ENCODE results near the gene WAPL. TPM values are rescaled to one million over a fixed set of nuclear protein-coding genes. Genes with fewer than 3 reads are reported as not detected.
"Not testable (repeated sequence)": the region's sequence is repeated elsewhere in the genome, so short reads cannot be mapped to it uniquely, and the experiment has no call there.

The WAPL gene
- polyA plus RNA-seq, 1 donor, result 36.8 TPM

DNA sequence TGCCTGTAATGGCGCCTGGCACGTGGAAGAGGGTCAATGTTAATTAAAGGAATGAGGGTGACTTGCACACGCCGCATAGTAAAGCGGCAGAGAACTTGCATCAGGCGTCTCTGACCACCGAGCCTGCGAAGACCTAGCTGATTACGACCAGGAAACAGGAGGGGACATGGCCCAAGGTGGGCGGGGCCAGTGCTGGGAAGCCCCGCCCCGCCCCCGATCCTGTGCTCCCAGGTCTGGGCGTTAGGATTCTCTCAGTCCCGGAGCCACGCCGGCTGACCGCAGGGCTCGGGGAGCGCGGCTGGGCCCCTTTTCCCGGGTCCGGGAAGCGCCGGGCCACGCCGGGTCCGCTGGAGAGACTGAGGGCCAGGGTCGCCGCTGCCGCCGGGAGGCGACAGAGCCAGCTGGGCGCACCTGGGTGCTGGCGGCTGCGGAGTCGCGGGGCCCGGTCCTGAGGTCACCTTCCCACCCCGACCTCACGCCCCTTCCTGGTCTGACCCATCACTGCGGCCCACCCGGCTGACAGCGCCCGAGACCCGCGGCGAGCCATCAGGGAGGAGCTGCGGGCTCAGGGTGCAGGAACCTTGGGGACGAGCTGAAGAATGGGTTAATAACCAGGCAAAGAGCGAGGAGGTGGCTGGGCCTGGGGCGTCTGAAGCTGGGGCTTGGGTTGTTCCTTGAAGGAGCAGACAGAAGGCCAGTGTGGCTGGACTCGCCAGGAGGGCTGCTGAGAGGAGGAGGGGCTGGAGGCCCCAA is 132.0 kb downstream of the WAPL start:
- no CpG with 5 or more reads among the region's 53 CpGs for WGBS (ENCODE audit: insufficient coverage, low lambda C conversion rate)
- peak; percentile 61 to 83 for DNase-seq
- Histone ChIP-seq H3K27ac (ENCODE audit: low read length) (no peak overlapping the region), H3K4me1 (ENCODE audit: control insufficient read depth, insufficient read depth, low read length) (peaks cover 7% of the 10 kb centered on the region), H3K36me3 (ENCODE audit: control insufficient read depth, insufficient read depth, low read length) (no peaks in the 10 kb centered on the region), H3K27me3 (ENCODE audit: control insufficient read depth, insufficient read depth, low read length) (peaks cover 43% of the 10 kb centered on the region), H3K4me3 (ENCODE audit: low read length) (peak overlapping the region; percentile 19), H3K9me3 (ENCODE audit: control insufficient read depth, low read depth, low read length) (no peaks in the 10 kb centered on the region)

- WGBS (ENCODE audit: insufficient coverage, low lambda C conversion rate), result no CpG with 5 or more reads among the region's 12 CpGs
- not testable (repeated sequence) for DNase-seq; H3K36me3 ChIP-seq (ENCODE audit: control insufficient read depth, insufficient read depth, low read length); H3K27ac ChIP-seq (ENCODE audit: low read length); H3K4me1 ChIP-seq (ENCODE audit: control insufficient read depth, insufficient read depth, low read length); H3K9me3 ChIP-seq (ENCODE audit: control insufficient read depth, low read depth, low read length)
- H3K27me3 ChIP-seq (ENCODE audit: control insufficient read depth, insufficient read depth, low read length), result peaks cover 42% of the 10 kb centered on the region
- H3K4me3 ChIP-seq (ENCODE audit: low read length), result peak overlapping the region; percentile 19
Measured at GRCh38 chr10:86389109-86389440, 132.5 kb downstream of the WAPL start.

- DNase-seq, result peak in 1 of 2 donors; percentile 39
- Histone ChIP-seq H3K4me1 (ENCODE audit: control insufficient read depth, insufficient read depth, low read length) (peaks cover 7% of the 10 kb centered on the region), H3K27me3 (ENCODE audit: control insufficient read depth, insufficient read depth, low read length) (peaks cover 38% of the 10 kb centered on the region), H3K9me3 (ENCODE audit: control insufficient read depth, low read depth, low read length) (no peaks in the 10 kb centered on the region), H3K27ac (ENCODE audit: low read length) (no peak overlapping the region), H3K4me3 (ENCODE audit: low read length) (no peak overlapping the region), H3K36me3 (ENCODE audit: control insufficient read depth, insufficient read depth, low read length) (no peaks in the 10 kb centered on the region)
- 20% methylated on average over 1 of the region's 13 CpGs for WGBS (ENCODE audit: insufficient coverage, low lambda C conversion rate)
Measured at GRCh38 chr10:86388119-86388704, 133.4 kb downstream of the WAPL start.

GRCh38 chr10:86387178-86387794 is 134.3 kb downstream of the WAPL start:
- H3K27ac ChIP-seq (ENCODE audit: low read length), result no peak overlapping the region
- DNase-seq, result no peak
- H3K4me1 ChIP-seq (ENCODE audit: control insufficient read depth, insufficient read depth, low read length), result peaks cover 7% of the 10 kb centered on the region
- H3K4me3 ChIP-seq (ENCODE audit: low read length), result no peak overlapping the region
- H3K27me3 ChIP-seq (ENCODE audit: control insufficient read depth, insufficient read depth, low read length), result peaks cover 34% of the 10 kb centered on the region
- H3K36me3 ChIP-seq (ENCODE audit: control insufficient read depth, insufficient read depth, low read length), result no peaks in the 10 kb centered on the region
- no peaks in the 10 kb centered on the region for H3K9me3 ChIP-seq (ENCODE audit: control insufficient read depth, low read depth, low read length)
- WGBS (ENCODE audit: insufficient coverage, low lambda C conversion rate), result 60% methylated on average over 2 of the region's 7 CpGs

DNA sequence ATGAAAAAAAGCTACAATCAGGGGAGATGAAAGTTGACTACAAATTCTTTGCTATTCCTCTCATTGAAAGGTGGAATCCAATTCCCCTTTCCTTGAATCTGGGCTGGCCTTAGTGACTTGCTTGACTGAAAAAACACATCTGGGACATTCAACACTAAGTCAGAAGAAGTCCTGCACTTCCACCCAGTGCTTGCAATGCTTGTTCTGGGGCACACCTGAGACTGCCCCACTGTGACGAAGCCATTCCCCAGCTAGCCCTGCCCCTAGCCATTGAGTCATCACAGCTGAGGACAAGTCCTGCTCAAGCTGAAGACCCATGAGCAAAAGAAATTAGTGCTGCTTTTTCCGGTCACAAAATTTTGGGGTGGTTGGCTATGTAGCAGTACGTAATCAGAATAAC is 135.8 kb downstream of the WAPL start:
- 81% methylated on average over 2 of the region's 3 CpGs for WGBS (ENCODE audit: insufficient coverage, low lambda C conversion rate)
- Histone ChIP-seq H3K4me3 (ENCODE audit: low read length) (no peak overlapping the region), H3K36me3 (ENCODE audit: control insufficient read depth, insufficient read depth, low read length) (no peaks in the 10 kb centered on the region), H3K27me3 (ENCODE audit: control insufficient read depth, insufficient read depth, low read length) (peaks cover 40% of the 10 kb centered on the region), H3K4me1 (ENCODE audit: control insufficient read depth, insufficient read depth, low read length) (peaks cover 7% of the 10 kb centered on the region), H3K27ac (ENCODE audit: low read length) (no peak overlapping the region), H3K9me3 (ENCODE audit: control insufficient read depth, low read depth, low read length) (no peaks in the 10 kb centered on the region)
- DNase-seq, result no peak

Other genes with a start within 250 kb of the WAPL start
- gene GRID1, start 155.0 kb downstream of the WAPL start, polyA plus RNA-seq, result 1.7 TPM
- not detected for gene OPN4, start 132.8 kb upstream of the WAPL start, polyA plus RNA-seq
- gene LDB3, start 146.7 kb upstream of the WAPL start, polyA plus RNA-seq, result 4.0 TPM
- 41.5 TPM for gene BMPR1A, start 234.8 kb upstream of the WAPL start, polyA plus RNA-seq

All from large intestine (tissue), 3 donors.